Measurements from ENCODE around the gene SF3A2. TPM values are rescaled to one million over a fixed set of nuclear protein-coding genes. Genes with fewer than 3 reads are reported as not detected.
A peak's percentile ranks its signal among the peaks of the same experiment; 100 is the strongest.

SF3A2 gene
- total RNA-seq, 1 experiment from 2014 or later, result 41.6 TPM

GRCh38 chr19:2253106-2254063 is 16.8 kb downstream of the SF3A2 start:
- DNase-seq (ENCODE audit: low read depth), result no peak

DNA sequence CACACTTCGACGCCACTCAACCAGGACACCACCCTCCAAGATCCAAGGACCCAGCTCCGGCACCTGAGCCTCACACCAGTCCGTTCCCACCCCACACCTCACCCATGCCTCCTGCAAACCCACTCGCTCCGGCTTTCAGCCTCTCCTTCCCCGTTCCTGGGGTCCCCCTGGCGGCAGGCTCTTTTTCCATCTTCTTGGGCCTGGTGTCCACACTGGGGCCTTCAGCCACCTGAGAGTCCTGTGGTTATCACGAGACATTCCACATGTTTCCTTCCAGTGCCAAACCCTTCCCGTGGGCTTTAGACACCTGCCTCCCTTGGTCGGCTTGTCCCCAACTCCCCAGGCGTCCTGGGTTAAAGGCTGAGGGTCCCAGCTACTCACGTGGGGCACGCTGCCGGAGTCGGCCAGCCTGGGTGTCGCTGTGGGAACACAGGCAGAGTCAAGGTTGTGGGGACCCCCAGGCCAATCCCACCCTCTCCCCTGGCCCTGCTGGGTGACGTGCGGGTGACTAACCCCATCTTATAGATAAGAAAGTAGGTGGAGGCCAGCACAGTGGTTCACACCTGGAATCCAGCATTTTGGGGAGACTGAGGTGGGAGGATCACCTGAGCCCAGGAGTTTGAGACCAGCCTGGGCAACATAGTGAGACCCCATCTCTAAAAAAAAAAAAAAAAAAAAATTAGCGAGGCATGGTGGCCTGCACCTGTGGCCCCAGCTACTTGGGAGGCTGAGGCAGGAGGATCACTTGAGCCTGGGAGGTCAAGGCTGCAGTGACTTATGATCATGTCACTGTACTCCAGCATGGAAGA is 17.6 kb downstream of the SF3A2 start:
- DNase-seq (ENCODE audit: low read depth), result no peak

DNA sequence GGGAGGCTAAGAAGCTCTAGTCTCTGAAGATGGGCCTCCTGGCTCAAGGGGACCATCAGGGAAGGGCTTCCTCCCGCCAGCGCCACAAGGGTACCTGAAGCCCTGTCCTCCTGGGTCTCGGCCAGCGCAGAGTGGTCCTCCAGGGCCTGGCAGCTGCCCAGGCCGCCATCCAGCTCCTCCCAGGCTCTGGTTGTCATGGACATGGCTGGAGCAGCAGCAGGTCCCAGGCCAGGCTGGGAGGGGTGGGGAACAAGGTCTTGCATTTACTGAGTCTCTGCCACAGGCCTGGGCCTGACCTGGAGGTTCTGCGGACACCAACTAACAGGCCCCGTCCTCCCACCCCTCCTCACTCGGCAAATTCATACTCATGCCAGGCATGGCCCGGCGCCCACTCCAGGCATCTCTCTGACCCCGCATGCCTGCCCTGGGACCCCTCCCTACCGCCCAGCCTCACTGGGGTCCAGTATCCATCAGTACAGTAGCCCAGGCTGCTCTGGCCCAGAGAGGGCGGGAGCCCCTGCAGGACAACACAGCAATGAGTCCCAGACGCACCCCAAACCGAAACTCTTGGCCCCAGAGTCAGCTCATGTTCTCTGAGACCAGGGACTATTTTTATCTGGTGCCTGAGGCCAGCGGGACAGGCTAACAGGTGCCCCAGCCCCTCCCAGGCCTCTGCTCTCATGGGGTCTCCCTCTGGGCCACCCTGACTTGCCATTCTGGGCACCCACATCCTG is 18.7 kb downstream of the SF3A2 start:
- peak; percentile 57 for DNase-seq (ENCODE audit: low read depth)

DNA sequence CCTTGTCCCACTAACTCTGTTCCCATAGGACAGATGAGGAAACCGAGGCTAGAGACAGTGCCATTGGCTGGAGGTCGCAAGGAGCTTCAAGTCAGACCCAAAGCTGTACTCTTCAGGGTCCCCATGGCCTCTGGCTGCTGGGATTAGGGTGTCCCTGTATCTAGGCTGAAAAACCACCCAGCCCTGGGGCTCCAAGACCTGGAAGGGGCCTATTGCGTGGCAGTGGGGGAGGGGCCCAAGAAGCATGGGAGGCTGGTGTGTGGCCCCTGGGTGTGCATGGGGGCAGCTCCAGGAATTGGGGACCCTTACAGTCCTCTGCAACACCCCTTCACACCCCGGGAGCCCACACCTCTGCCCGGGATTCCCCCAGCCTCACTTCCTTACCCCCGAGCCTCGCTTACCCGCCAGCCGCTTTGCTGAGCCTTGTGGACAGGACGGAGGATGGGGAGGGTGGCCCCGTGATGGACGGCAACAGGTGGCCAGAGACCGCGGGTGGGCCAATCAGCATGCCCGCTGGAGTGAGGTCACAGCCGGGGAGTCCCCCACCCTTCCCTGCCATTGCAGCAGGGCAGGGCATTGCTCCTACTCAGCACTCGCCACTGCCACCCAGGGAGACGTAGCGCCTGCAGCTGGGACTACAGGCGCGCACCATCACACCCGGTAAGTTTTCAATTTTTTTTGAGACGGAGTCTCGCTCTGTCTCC is 19.5 kb downstream of the SF3A2 start, which contains the start of gene JSRP1:
Gene JSRP1 (minus strand): TSS at position 436 of the 704 bp plus-strand sequence. CDS start 1,103 bp downstream, outside the sequence.
- peak; percentile 97 for DNase-seq (ENCODE audit: low read depth)

- peak; percentile 62 for DNase-seq (ENCODE audit: low read depth)
Measured at GRCh38 chr19:2259336-2259735, 22.7 kb downstream of the SF3A2 start.

GRCh38 chr19:2260341-2260805 is 23.7 kb downstream of the SF3A2 start:
- peak; percentile 48 for DNase-seq (ENCODE audit: low read depth)

DNA sequence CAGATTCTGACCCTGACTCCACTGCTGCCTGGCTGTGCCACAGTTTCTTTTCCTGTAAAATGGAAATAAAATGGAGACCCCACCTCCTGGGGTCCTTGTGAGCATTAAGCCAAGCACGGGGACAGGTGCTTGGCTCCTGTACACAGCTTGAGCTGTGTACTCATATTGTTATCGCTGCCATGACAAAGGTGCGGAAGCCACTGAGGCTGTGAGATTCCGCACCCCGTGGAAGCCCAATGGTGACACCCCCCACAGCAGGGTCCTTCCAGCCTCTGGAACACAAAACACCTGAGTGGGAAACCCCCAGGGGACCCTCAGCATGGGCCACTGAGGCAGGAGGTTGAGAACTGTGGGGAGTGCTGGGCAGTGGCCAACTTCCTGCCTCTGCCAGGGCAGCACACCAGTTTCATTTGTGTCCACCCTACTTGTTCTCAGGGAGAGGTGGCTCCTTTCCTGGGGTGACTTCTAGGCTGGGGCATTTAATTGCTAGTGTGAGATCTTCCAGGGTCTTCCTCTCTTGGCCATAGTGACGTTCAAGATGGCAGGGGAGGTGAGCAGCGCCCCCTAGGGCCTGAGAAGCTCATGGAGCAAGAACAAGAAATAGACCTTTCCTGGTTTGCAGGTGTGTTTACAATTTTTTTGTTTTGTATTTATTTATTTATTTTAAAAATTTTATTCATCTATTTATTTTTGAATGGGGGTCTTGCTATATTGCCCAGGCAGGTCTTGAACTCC is 25.0 kb downstream of the SF3A2 start:
- DNase-seq (ENCODE audit: low read depth), result no peak

GRCh38 chr19:2266183-2266993 is 29.8 kb downstream of the SF3A2 start:
- DNase-seq (ENCODE audit: low read depth), result peak; percentile 71

DNA sequence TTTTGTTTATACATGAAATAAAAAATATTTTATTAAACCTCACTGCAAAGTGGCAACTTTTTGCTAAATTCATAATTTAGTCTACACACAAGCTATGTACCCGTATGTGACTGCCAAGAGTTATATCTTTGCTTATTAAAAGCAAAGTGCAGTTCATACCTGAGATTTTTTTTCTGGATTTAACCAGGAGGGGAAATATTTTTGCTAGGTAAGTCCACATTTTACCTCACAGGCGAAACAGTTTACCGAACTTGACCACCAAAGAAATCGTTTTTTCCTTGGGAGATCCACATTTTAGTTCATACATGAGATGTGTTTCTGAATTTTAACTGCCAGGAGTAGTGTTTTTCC is 31.8 kb downstream of the SF3A2 start:
- no peak for DNase-seq (ENCODE audit: low read depth)

- no peak for DNase-seq (ENCODE audit: low read depth)
Measured at GRCh38 chr19:2268861-2269243, 32.2 kb downstream of the SF3A2 start.

- DNase-seq (ENCODE audit: low read depth), result peak; percentile 95
Measured at GRCh38 chr19:2269244-2270156, 32.9 kb downstream of the SF3A2 start.

GRCh38 chr19:2270157-2270422 is 33.5 kb downstream of the SF3A2 start:
- DNase-seq (ENCODE audit: low read depth), result no peak

GRCh38 chr19:2270423-2271233 is 34.0 kb downstream of the SF3A2 start:
- peak; percentile 79 for DNase-seq (ENCODE audit: low read depth)

DNA sequence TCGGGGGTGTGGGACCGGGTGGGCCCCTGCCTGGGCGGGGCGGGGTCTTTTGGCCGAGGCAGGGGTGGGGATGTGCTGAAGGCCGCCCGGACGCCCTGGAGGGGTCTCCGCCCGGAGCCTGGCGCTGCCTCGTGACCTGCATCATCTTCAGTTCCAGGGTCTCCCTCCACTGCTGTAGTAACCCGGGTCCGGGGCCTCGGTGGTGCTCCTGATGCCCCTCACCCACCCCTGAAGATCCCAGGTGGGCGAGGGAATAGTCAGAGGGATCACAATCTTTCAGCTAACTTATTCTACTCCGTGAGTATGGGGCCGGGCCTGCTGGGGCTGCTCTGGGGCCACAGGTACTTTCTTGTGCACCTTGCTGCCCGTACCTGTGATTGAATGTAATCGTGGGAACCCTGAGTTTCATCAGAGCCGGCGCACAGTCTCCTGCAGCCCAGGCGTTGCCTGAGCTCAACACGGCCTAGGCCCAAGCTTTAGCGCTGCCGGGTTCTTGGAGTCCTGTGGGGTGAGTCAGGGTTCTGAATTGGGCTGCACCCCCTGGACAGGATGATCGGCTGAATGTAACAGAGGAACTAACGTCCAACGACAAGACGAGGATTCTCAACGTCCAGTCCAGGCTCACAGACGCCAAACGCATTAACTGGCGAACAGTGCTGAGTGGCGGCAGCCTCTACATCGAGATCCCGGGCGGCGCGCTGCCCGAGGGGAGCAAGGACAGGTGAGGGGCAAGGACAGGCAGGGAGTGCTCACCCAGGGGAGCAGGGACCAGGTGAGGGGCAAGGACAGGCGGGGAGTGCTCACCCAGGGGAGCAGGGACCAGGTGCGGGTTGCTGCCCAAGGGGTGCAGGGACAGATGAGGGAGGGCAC is 34.8 kb downstream of the SF3A2 start:
- DNase-seq (ENCODE audit: low read depth), result peak; percentile 88

DNA sequence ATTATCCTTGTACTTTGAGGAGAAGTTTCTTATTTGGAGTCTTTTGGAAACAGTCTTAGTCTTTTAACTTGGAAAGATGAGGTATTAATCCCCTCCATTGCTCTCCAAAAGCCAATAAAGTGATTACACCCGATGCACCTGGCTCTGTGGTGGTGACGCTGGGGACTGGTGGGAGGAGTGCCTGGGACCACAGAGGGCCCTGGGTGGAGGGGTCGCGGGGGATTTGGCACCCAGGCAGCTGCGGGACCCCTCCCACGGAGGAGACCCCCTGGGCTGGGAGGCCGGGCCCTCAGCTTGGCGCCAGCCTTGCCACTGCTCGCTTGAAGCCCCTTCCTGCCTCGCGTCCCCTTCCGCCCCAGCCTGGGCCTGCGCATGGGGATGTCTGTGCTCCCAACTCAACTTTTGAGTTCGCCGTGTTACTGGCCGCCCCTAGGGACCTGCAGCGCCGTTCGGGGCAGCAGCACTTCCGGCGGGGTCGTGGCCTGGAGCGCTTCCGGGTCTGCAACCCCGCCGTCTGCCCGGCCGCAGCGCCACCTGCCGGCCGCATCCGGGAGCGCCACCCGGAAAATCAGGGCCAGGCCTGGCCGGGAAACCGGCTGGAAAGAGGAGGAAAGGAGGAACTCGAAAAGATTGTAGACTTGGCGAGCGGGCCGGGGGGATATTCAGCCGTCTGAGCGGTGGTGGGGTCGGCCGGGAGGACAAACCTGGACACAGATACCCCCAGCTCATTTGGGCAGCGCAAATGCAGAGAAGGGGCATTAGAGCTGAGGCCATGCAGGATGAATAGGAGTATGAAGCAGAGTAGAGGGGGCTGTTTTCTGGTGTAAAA is 36.9 kb downstream of the SF3A2 start:
- peak; percentile 82 for DNase-seq (ENCODE audit: low read depth)
